GM12875 (cell line): ENCODE results near the gene PCNX2.
"Not testable (repeated sequence)": the region's sequence is repeated elsewhere in the genome, so short reads cannot be mapped to it uniquely, and the experiment has no call there.

ENCODE experiments used
- H3K4me3 ChIP-seq: one replicate; pipeline ENCODE4 v1.5.1; 2011; ENCODE audit warnings: low read depth, low read length, control low read depth
- CTCF ChIP-seq: IDR thresholded peaks from 2 replicates; pipeline ENCODE4 v1.5.1; 2011; ENCODE audit warnings: low read depth, mild to moderate bottlenecking, control low read depth, inconsistent platforms, low read length, moderate library complexity, borderline replicate concordance; ENCODE audit not compliant: insufficient read depth

Gene PCNX2

GRCh38 chr1:233085566-233085965, 210.0 kb downstream of the PCNX2 start:
- no peak for TF ChIP-seq CTCF

GRCh38 chr1:233082778-233083550, 212.6 kb downstream of the PCNX2 start:
- no peak overlapping the region for H3K4me3 ChIP-seq
- TF ChIP-seq CTCF: no peak

More at GRCh38 chr1:233085566-233085965, 210.0 kb downstream of the PCNX2 start:
- no peak overlapping the region for H3K4me3 ChIP-seq

GRCh38 chr1:233081735-233082134, 213.8 kb downstream of the PCNX2 start:
- no peak overlapping the region for H3K4me3 ChIP-seq
- no peak for TF ChIP-seq CTCF

- not testable (repeated sequence) for H3K4me3 ChIP-seq
Measured at GRCh38 chr1:233080827-233081226, 214.7 kb downstream of the PCNX2 start.

- no peak overlapping the region for H3K4me3 ChIP-seq
- no peak for TF ChIP-seq CTCF
Measured at GRCh38 chr1:233080286-233080685, 215.2 kb downstream of the PCNX2 start.

GRCh38 chr1:233079574-233079973, 216.0 kb downstream of the PCNX2 start:
- H3K4me3 ChIP-seq: no peak overlapping the region
- no peak for TF ChIP-seq CTCF

GRCh38 chr1:233078396-233078795, 217.1 kb downstream of the PCNX2 start:
- TF ChIP-seq CTCF: no peak
- H3K4me3 ChIP-seq: no peak overlapping the region
